ENCODE measurements around the gene KL. TPM values are rescaled to one million over a fixed set of nuclear protein-coding genes. Genes with fewer than 3 reads are reported as not detected.

Gene KL
- total and polyA plus RNA-seq, 5 donors from 2014 or later = not detected

GRCh38 chr13:32977321-32977720 lies 38.9 kb upstream of the KL start:
- no peaks in the 10 kb centered on the region for H3K36me3 Mint-ChIP-seq
- H3K4me1 Mint-ChIP-seq = no peaks in the 10 kb centered on the region
- Histone ChIP-seq H3K27ac (ENCODE audit: insufficient read depth, low read length, poor library complexity, severe bottlenecking) (no peak overlapping the region), H3K4me1 (ENCODE audit: control insufficient read depth, insufficient read depth, low read length, poor library complexity, severe bottlenecking) (no peaks in the 10 kb centered on the region), H3K27me3 (ENCODE audit: control insufficient read depth, insufficient read depth, low read length) (no peaks in the 10 kb centered on the region), H3K9me3 (ENCODE audit: control insufficient read depth in 2 of 2, low read length in 2 of 2) (no peaks in the 10 kb centered on the region), H3K36me3 (ENCODE audit: control insufficient read depth, insufficient read depth, low read length) (no peaks in the 10 kb centered on the region), H3K4me3 (ENCODE audit: low read depth, low read length) (no peak overlapping the region)
- peaks cover 0 to 4% (median 0%) of the 10 kb centered on the region in 7 donors for H3K9me3 Mint-ChIP-seq
- ATAC-seq (ENCODE audit: low read depth in 2 of 2) (no peak), DNase-seq (no peak)
- H3K27me3 Mint-ChIP-seq = peaks cover 12% of the 10 kb centered on the region
- peak overlapping the region in 1 of 3 donors; percentile 67 for H3K27ac Mint-ChIP-seq
- H3K4me3 Mint-ChIP-seq = no peak overlapping the region

GRCh38 chr13:32978278-32978677 lies 37.9 kb upstream of the KL start:
- H3K36me3 Mint-ChIP-seq = no peaks in the 10 kb centered on the region
- H3K27ac ChIP-seq (ENCODE audit: insufficient read depth, low read length, poor library complexity, severe bottlenecking) = no peak overlapping the region
- no peaks in the 10 kb centered on the region for H3K36me3 ChIP-seq (ENCODE audit: control insufficient read depth, insufficient read depth, low read length)
- no peaks in the 10 kb centered on the region for H3K4me1 ChIP-seq (ENCODE audit: control insufficient read depth, insufficient read depth, low read length, poor library complexity, severe bottlenecking)
- H3K27ac Mint-ChIP-seq = no peak overlapping the region
- H3K4me3 ChIP-seq (ENCODE audit: low read depth, low read length) = no peak overlapping the region
- no peaks in the 10 kb centered on the region for H3K9me3 ChIP-seq (ENCODE audit: control insufficient read depth in 2 of 2, low read length in 2 of 2)
- no peaks in the 10 kb centered on the region for H3K27me3 ChIP-seq (ENCODE audit: control insufficient read depth, insufficient read depth, low read length)
- DNase-seq (no peak), ATAC-seq (ENCODE audit: low read depth in 2 of 2) (no peak)
- no peaks in the 10 kb centered on the region for H3K4me1 Mint-ChIP-seq
- peaks cover 0 to 4% (median 0%) of the 10 kb centered on the region in 7 donors for H3K9me3 Mint-ChIP-seq
- H3K4me3 Mint-ChIP-seq = no peak overlapping the region
- H3K27me3 Mint-ChIP-seq = peaks cover 12% of the 10 kb centered on the region

GRCh38 chr13:32983058-32983457 lies 33.2 kb upstream of the KL start:
- H3K36me3 ChIP-seq (ENCODE audit: control insufficient read depth, insufficient read depth, low read length) = no peaks in the 10 kb centered on the region

GRCh38 chr13:32984857-32985626 lies 31.2 kb upstream of the KL start:
- no peaks in the 10 kb centered on the region for H3K36me3 Mint-ChIP-seq
- Histone ChIP-seq H3K4me1 (ENCODE audit: control insufficient read depth, insufficient read depth, low read length, poor library complexity, severe bottlenecking) (no peaks in the 10 kb centered on the region), H3K9me3 (ENCODE audit: control insufficient read depth in 2 of 2, low read length in 2 of 2) (no peaks in the 10 kb centered on the region), H3K27me3 (ENCODE audit: control insufficient read depth, insufficient read depth, low read length) (no peaks in the 10 kb centered on the region), H3K36me3 (ENCODE audit: control insufficient read depth, insufficient read depth, low read length) (no peaks in the 10 kb centered on the region), H3K27ac (ENCODE audit: insufficient read depth, low read length, poor library complexity, severe bottlenecking) (no peak overlapping the region), H3K4me3 (ENCODE audit: low read depth, low read length) (no peak overlapping the region)
- no peak overlapping the region for H3K4me3 Mint-ChIP-seq
- peaks cover 7% of the 10 kb centered on the region for H3K27me3 Mint-ChIP-seq
- DNase-seq = no peak
- no peak for ATAC-seq (ENCODE audit: low read depth in 2 of 2)
- H3K9me3 Mint-ChIP-seq = peaks cover 0 to 8% (median 0%) of the 10 kb centered on the region in 7 donors
- no peak overlapping the region for H3K27ac Mint-ChIP-seq
- H3K4me1 Mint-ChIP-seq = no peaks in the 10 kb centered on the region

More at GRCh38 chr13:32983058-32983457, 33.2 kb upstream of the KL start:
- Mint-ChIP-seq H3K27me3 (peaks cover 7% of the 10 kb centered on the region), H3K9me3 (peaks cover 0 to 8% (median 0%) of the 10 kb centered on the region in 7 donors), H3K36me3 (no peaks in the 10 kb centered on the region), H3K4me1 (no peaks in the 10 kb centered on the region), H3K4me3 (no peak overlapping the region), H3K27ac (no peak overlapping the region)
- H3K9me3 ChIP-seq (ENCODE audit: control insufficient read depth in 2 of 2, low read length in 2 of 2) = no peaks in the 10 kb centered on the region
- H3K4me1 ChIP-seq (ENCODE audit: control insufficient read depth, insufficient read depth, low read length, poor library complexity, severe bottlenecking) = no peaks in the 10 kb centered on the region
- H3K27me3 ChIP-seq (ENCODE audit: control insufficient read depth, insufficient read depth, low read length) = no peaks in the 10 kb centered on the region
- no peak overlapping the region for H3K4me3 ChIP-seq (ENCODE audit: low read depth, low read length)
- ATAC-seq (ENCODE audit: low read depth in 2 of 2) (no peak), DNase-seq (no peak)
- no peak overlapping the region for H3K27ac ChIP-seq (ENCODE audit: insufficient read depth, low read length, poor library complexity, severe bottlenecking)

GRCh38 chr13:32986552-32986951 lies 29.7 kb upstream of the KL start:
- H3K4me1 ChIP-seq (ENCODE audit: control insufficient read depth, insufficient read depth, low read length, poor library complexity, severe bottlenecking) = no peaks in the 10 kb centered on the region
- Mint-ChIP-seq H3K27ac (no peak overlapping the region), H3K4me1 (no peaks in the 10 kb centered on the region), H3K36me3 (no peaks in the 10 kb centered on the region), H3K27me3 (peaks cover 16% of the 10 kb centered on the region), H3K9me3 (peaks cover 0 to 8% (median 0%) of the 10 kb centered on the region in 7 donors), H3K4me3 (no peak overlapping the region)
- no peak overlapping the region for H3K4me3 ChIP-seq (ENCODE audit: low read depth, low read length)
- DNase-seq (no peak), ATAC-seq (ENCODE audit: low read depth in 2 of 2) (no peak)
- H3K27me3 ChIP-seq (ENCODE audit: control insufficient read depth, insufficient read depth, low read length) = no peaks in the 10 kb centered on the region
- no peaks in the 10 kb centered on the region for H3K36me3 ChIP-seq (ENCODE audit: control insufficient read depth, insufficient read depth, low read length)
- no peaks in the 10 kb centered on the region for H3K9me3 ChIP-seq (ENCODE audit: control insufficient read depth in 2 of 2, low read length in 2 of 2)
- H3K27ac ChIP-seq (ENCODE audit: insufficient read depth, low read length, poor library complexity, severe bottlenecking) = no peak overlapping the region

GRCh38 chr13:32987462-32987861 lies 28.8 kb upstream of the KL start:
- Mint-ChIP-seq H3K36me3 (no peaks in the 10 kb centered on the region), H3K27me3 (peaks cover 19% of the 10 kb centered on the region), H3K27ac (no peak overlapping the region), H3K4me3 (no peak overlapping the region), H3K4me1 (no peaks in the 10 kb centered on the region), H3K9me3 (peaks cover 0 to 8% (median 0%) of the 10 kb centered on the region in 7 donors)
- Histone ChIP-seq H3K4me1 (ENCODE audit: control insufficient read depth, insufficient read depth, low read length, poor library complexity, severe bottlenecking) (no peaks in the 10 kb centered on the region), H3K27me3 (ENCODE audit: control insufficient read depth, insufficient read depth, low read length) (no peaks in the 10 kb centered on the region), H3K27ac (ENCODE audit: insufficient read depth, low read length, poor library complexity, severe bottlenecking) (no peak overlapping the region), H3K4me3 (ENCODE audit: low read depth, low read length) (no peak overlapping the region), H3K36me3 (ENCODE audit: control insufficient read depth, insufficient read depth, low read length) (no peaks in the 10 kb centered on the region), H3K9me3 (ENCODE audit: control insufficient read depth in 2 of 2, low read length in 2 of 2) (no peaks in the 10 kb centered on the region)
- DNase-seq (no peak), ATAC-seq (ENCODE audit: low read depth in 2 of 2) (no peak)

- Mint-ChIP-seq H3K9me3 (peaks cover 0 to 8% (median 0%) of the 10 kb centered on the region in 7 donors), H3K4me3 (no peak overlapping the region), H3K36me3 (no peaks in the 10 kb centered on the region), H3K27ac (no peak overlapping the region), H3K4me1 (no peaks in the 10 kb centered on the region), H3K27me3 (peaks cover 19% of the 10 kb centered on the region)
- peak in 1 of 3 donors; percentile 6 for DNase-seq
- Histone ChIP-seq H3K27me3 (ENCODE audit: control insufficient read depth, insufficient read depth, low read length) (no peaks in the 10 kb centered on the region), H3K4me3 (ENCODE audit: low read depth, low read length) (peak overlapping the region; percentile 16), H3K27ac (ENCODE audit: insufficient read depth, low read length, poor library complexity, severe bottlenecking) (no peak overlapping the region), H3K9me3 (ENCODE audit: control insufficient read depth in 2 of 2, low read length in 2 of 2) (no peaks in the 10 kb centered on the region), H3K36me3 (ENCODE audit: control insufficient read depth, insufficient read depth, low read length) (no peaks in the 10 kb centered on the region), H3K4me1 (ENCODE audit: control insufficient read depth, insufficient read depth, low read length, poor library complexity, severe bottlenecking) (no peaks in the 10 kb centered on the region)
- no peak for ATAC-seq (ENCODE audit: low read depth in 2 of 2)
Measured at GRCh38 chr13:32988608-32989289, 27.5 kb upstream of the KL start.
